ENCODE data around the gene DEFB118.

The DEFB118 gene

GRCh38 chr20:31414381-31414780 lies 46.0 kb downstream of the DEFB118 start:
- no peak for TF ChIP-seq CTCF (IDR thresholded peaks at IDR 0.05; ENCODE audit: low read depth, low read length)
- DNase-seq (ENCODE audit: low read depth, low spot score): no peak
- H3K4me3 ChIP-seq (ENCODE audit: low read depth, low read length): no peak overlapping the region
- in situ Hi-C loops (cut with HindIII; ENCODE audit: low sequenced_read_pairs): no loop called here

- in situ Hi-C loops (cut with HindIII; ENCODE audit: low sequenced_read_pairs): no loop called here
- no peak for DNase-seq (ENCODE audit: low read depth, low spot score)
- no peak overlapping the region for H3K4me3 ChIP-seq (ENCODE audit: low read depth, low read length)
- no peak for TF ChIP-seq CTCF (IDR thresholded peaks at IDR 0.05; ENCODE audit: low read depth, low read length)
These were observed 47.3 kb downstream of the DEFB118 start for GRCh38 chr20:31415653-31416052.

GRCh38 chr20:31418307-31418706 lies 49.9 kb downstream of the DEFB118 start:
- no peak overlapping the region for H3K4me3 ChIP-seq (ENCODE audit: low read depth, low read length)
- TF ChIP-seq CTCF (IDR thresholded peaks at IDR 0.05; ENCODE audit: low read depth, low read length): no peak
- in situ Hi-C loops (cut with HindIII; ENCODE audit: low sequenced_read_pairs): no loop called here
- DNase-seq (ENCODE audit: low read depth, low spot score): no peak

Measured in astrocyte of the spinal cord (primary cell).